Measurements from ENCODE around the gene HNRNPC.

DNA sequence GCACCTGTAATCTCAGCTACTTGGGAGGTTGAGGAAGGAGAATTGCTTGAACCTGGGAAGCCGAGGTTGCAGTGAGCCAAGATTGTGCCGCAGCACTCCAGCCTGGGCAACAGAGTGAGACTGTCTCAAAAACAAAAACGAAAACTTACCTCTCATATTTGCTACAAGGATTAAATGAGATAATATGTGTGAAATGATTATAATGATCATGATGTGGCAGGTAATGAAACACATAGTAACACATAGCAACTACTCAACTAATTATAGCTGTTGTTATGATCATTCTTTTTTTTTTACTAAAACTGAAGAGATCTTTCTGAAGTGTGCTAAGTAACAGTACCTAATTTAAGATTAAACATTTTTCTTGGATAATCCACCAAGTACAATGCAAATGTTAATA, 40.7 kb upstream of the HNRNPC start:
- TF ChIP-seq POLR2A (IDR thresholded peaks at IDR 0.05; ENCODE audit: low read depth) (no peak), POLR2AphosphoS5 (IDR thresholded peaks at IDR 0.05) (no peak)
- TF ChIP-seq, protein P1, sequence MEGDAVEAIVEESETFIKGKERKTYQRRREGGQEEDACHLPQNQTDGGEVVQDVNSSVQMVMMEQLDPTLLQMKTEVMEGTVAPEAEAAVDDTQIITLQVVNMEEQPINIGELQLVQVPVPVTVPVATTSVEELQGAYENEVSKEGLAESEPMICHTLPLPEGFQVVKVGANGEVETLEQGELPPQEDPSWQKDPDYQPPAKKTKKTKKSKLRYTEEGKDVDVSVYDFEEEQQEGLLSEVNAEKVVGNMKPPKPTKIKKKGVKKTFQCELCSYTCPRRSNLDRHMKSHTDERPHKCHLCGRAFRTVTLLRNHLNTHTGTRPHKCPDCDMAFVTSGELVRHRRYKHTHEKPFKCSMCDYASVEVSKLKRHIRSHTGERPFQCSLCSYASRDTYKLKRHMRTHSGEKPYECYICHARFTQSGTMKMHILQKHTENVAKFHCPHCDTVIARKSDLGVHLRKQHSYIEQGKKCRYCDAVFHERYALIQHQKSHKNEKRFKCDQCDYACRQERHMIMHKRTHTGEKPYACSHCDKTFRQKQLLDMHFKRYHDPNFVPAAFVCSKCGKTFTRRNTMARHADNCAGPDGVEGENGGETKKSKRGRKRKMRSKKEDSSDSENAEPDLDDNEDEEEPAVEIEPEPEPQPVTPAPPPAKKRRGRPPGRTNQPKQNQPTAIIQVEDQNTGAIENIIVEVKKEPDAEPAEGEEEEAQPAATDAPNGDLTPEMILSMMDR (IDR thresholded peaks at IDR 0.05): no peak

Measured in esophagus muscularis mucosa (tissue), 3 donors.